Measurements from ENCODE around the gene TEDC1.

GRCh38 chr14:105498430-105499255 lies 7.6 kb downstream of the TEDC1 start:
- TF ChIP-seq EZH2 (IDR thresholded peaks at IDR 0.05; ENCODE audit: insufficient read depth, poor library complexity, severe bottlenecking) (no peak), EZH2phosphoT487 (IDR thresholded peaks at IDR 0.05; ENCODE audit: insufficient read depth, low read depth) (no peak)
